22Rv1 (cell line): ENCODE measurements around the gene DHRSX.

Experiments
- ZFX ChIP-seq: fragments of 450-650 bp; IDR thresholded peaks from 2 replicates; pipeline ENCODE4 v1.6.1; 2017; ENCODE audit warnings: antibody characterized with exemption, borderline replicate concordance
- TF ChIP-seq, protein P1 (sequence below): fragments of 450-650 bp; IDR thresholded peaks from 2 replicates; pipeline ENCODE4 v1.5.1; 2017; ENCODE audit warnings: mild to moderate bottlenecking

GRCh38 chrX:2430265-2430825, 70.4 kb downstream of the DHRSX start:
- TF ChIP-seq, protein P1, sequence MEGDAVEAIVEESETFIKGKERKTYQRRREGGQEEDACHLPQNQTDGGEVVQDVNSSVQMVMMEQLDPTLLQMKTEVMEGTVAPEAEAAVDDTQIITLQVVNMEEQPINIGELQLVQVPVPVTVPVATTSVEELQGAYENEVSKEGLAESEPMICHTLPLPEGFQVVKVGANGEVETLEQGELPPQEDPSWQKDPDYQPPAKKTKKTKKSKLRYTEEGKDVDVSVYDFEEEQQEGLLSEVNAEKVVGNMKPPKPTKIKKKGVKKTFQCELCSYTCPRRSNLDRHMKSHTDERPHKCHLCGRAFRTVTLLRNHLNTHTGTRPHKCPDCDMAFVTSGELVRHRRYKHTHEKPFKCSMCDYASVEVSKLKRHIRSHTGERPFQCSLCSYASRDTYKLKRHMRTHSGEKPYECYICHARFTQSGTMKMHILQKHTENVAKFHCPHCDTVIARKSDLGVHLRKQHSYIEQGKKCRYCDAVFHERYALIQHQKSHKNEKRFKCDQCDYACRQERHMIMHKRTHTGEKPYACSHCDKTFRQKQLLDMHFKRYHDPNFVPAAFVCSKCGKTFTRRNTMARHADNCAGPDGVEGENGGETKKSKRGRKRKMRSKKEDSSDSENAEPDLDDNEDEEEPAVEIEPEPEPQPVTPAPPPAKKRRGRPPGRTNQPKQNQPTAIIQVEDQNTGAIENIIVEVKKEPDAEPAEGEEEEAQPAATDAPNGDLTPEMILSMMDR: no peak
- TF ChIP-seq ZFX: no peak
